KMS-11 (cell line): Measurements from ENCODE around the gene CDK1.

Experiments
- H2AFZ ChIP-seq: fragments of 200-600 bp; sonication (generic); 2 replicates; pipeline ENCODE4 v1.6.1; 2016; ENCODE audit warnings: antibody characterized with exemption, mixed run types, low read depth
- H3K27ac ChIP-seq: fragments of 200-600 bp; sonication (generic); 2 replicates; pipeline ENCODE4 v1.6.1; 2016; ENCODE audit warnings: mild to moderate bottlenecking, mixed run types
- H3K27me3 ChIP-seq: fragments of 200-600 bp; sonication (generic); 2 replicates; pipeline ENCODE4 v1.6.1; 2017; ENCODE audit warnings: mild to moderate bottlenecking, low read depth, mixed run types, moderate library complexity; ENCODE audit not compliant: insufficient read depth
- H3K36me3 ChIP-seq: fragments of 200-600 bp; sonication (generic); 2 replicates; pipeline ENCODE4 v1.6.1; 2017; ENCODE audit warnings: mild to moderate bottlenecking, mixed run types; ENCODE audit not compliant: insufficient read depth
- H3K4me1 ChIP-seq: fragments of 200-600 bp; sonication (generic); 2 replicates; pipeline ENCODE4 v1.6.1; 2016; ENCODE audit warnings: mild to moderate bottlenecking, low read depth, mixed run types; ENCODE audit not compliant: poor library complexity, severe bottlenecking
- H3K4me2 ChIP-seq: fragments of 200-600 bp; sonication (generic); 2 replicates; pipeline ENCODE4 v1.7.0; 2016; ENCODE audit warnings: mild to moderate bottlenecking, mixed run types
- H3K4me3 ChIP-seq: fragments of 200-600 bp; sonication (generic); IDR thresholded peaks from 2 replicates; pipeline ENCODE4 v1.6.1; 2017; ENCODE audit warnings: low read depth, low read length, mixed read lengths; ENCODE audit not compliant: insufficient read depth
- H3K79me2 ChIP-seq: fragments of 200-600 bp; sonication (generic); 2 replicates; pipeline ENCODE4 v1.6.1; 2016; ENCODE audit warnings: low read depth, mixed run types; ENCODE audit not compliant: insufficient read depth
- H3K9ac ChIP-seq: fragments of 200-600 bp; sonication (generic); 2 replicates; pipeline ENCODE4 v1.6.1; 2016; ENCODE audit warnings: mild to moderate bottlenecking, mixed run types
- H4K20me1 ChIP-seq: fragments of 200-600 bp; sonication (generic); 2 replicates; pipeline ENCODE4 v1.6.1; 2016; ENCODE audit warnings: mild to moderate bottlenecking, mixed run types; ENCODE audit not compliant: insufficient read depth
- CTCF ChIP-seq: fragments of 200-600 bp; sonication (generic); conservative IDR thresholded peaks from 2 replicates; pipeline ENCODE4 v1.6.1; 2017; ENCODE audit warnings: low read depth, mild to moderate bottlenecking, antibody characterized with exemption, low read length, moderate library complexity, mixed read lengths

Gene CDK1

GRCh38 chr10:60778214-60778970, at the start of gene CDK1:
Gene CDK1 (plus strand): TSS chr10:60778478. CDS start chr10:60780166, 1,688 bp downstream.
- peak within 1 kb of the TSS; percentile 32 for H3K4me3 ChIP-seq
- H3K79me2 ChIP-seq, result peaks cover 51% of the 10 kb centered on the region
- peak within 1 kb of the TSS; percentile 91 for H3K4me2 ChIP-seq
- H3K27ac ChIP-seq, result peak within 1 kb of the TSS; percentile 85
- peaks cover 27% of the 10 kb centered on the region for H4K20me1 ChIP-seq
- 0 out of 2 replicates have a peak, but pooled peaks cover 10% of the 10 kb centered on the region for H3K36me3 ChIP-seq
- TF ChIP-seq CTCF, result no peak
- peak within 1 kb of the TSS; percentile 87 for H3K9ac ChIP-seq
- peak within 1 kb of the TSS; percentile 45 for H2AFZ ChIP-seq
- H3K4me1 ChIP-seq, result peaks cover 39% of the 10 kb centered on the region
- H3K27me3 ChIP-seq, result no peaks in the 10 kb centered on the region

- Histone ChIP-seq H3K4me1 (peaks cover 22% of the 10 kb centered on the region), H3K4me2 (no peak overlapping the region)
These were observed 49.2 kb upstream of the CDK1 start for GRCh38 chr10:60729106-60729505.

GRCh38 chr10:60731134-60731885, 47.0 kb upstream of the CDK1 start:
- no peaks in the 10 kb centered on the region for H4K20me1 ChIP-seq
- peak overlapping the region; percentile 84 for H3K4me2 ChIP-seq
- H3K79me2 ChIP-seq, result no peaks in the 10 kb centered on the region
- no peak overlapping the region for H3K27ac ChIP-seq
- peaks cover 22% of the 10 kb centered on the region for H3K4me1 ChIP-seq
- peaks cover 33% of the 10 kb centered on the region for H3K27me3 ChIP-seq
- no peak for TF ChIP-seq CTCF
- no peak overlapping the region for H2AFZ ChIP-seq
- no peak overlapping the region for H3K4me3 ChIP-seq
- H3K9ac ChIP-seq, result no peak overlapping the region
- H3K36me3 ChIP-seq, result no peaks in the 10 kb centered on the region

More at GRCh38 chr10:60729106-60729505, 49.2 kb upstream of the CDK1 start:
- H3K79me2 ChIP-seq, result no peaks in the 10 kb centered on the region
- no peak overlapping the region for H3K9ac ChIP-seq
- TF ChIP-seq CTCF, result no peak
- no peak overlapping the region for H2AFZ ChIP-seq
- no peak overlapping the region for H3K27ac ChIP-seq
- peaks cover 26% of the 10 kb centered on the region for H3K27me3 ChIP-seq
- no peaks in the 10 kb centered on the region for H3K36me3 ChIP-seq
- no peaks in the 10 kb centered on the region for H4K20me1 ChIP-seq
- H3K4me3 ChIP-seq, result no peak overlapping the region

GRCh38 chr10:60732198-60732806, 46.0 kb upstream of the CDK1 start:
- no peak overlapping the region for H3K4me3 ChIP-seq
- H3K4me1 ChIP-seq, result peaks cover 22% of the 10 kb centered on the region
- H3K9ac ChIP-seq, result no peak overlapping the region
- peaks cover 33% of the 10 kb centered on the region for H3K27me3 ChIP-seq
- no peak overlapping the region for H3K27ac ChIP-seq
- H3K4me2 ChIP-seq, result peak overlapping the region; percentile 84
- no peak for TF ChIP-seq CTCF
- H2AFZ ChIP-seq, result peak overlapping the region; percentile 7; the same call in 1 of the 2 replicates
- H4K20me1 ChIP-seq, result no peaks in the 10 kb centered on the region
- no peaks in the 10 kb centered on the region for H3K79me2 ChIP-seq
- no peaks in the 10 kb centered on the region for H3K36me3 ChIP-seq
